GM21360 (cell line): Measurements from ENCODE around the gene SCCPDH.
A peak's percentile ranks its signal among the peaks of the same experiment; 100 is the strongest.

Source experiments
- ATAC-seq: cut with Tn5 transposase; IDR thresholded peaks from one replicate; pipeline ENCODE4 v1.9.1; 2021; ENCODE audit warnings: mild to moderate bottlenecking, moderate library complexity; ENCODE audit not compliant: unreplicated experiment

SCCPDH gene

GRCh38 chr1:246748006-246748405 is 23.8 kb downstream of the SCCPDH start:
- no peak for ATAC-seq

- no peak for ATAC-seq
Measured at GRCh38 chr1:246748867-246749266, 24.7 kb downstream of the SCCPDH start.

GRCh38 chr1:246750752-246751151 is 26.5 kb downstream of the SCCPDH start:
- no peak for ATAC-seq

- peak; percentile 82 for ATAC-seq
Measured at GRCh38 chr1:246753670-246754535, 29.7 kb downstream of the SCCPDH start.

- ATAC-seq, result no peak
Measured at GRCh38 chr1:246755419-246755818, 31.2 kb downstream of the SCCPDH start.

- ATAC-seq, result no peak
Measured at GRCh38 chr1:246760422-246761347, 36.5 kb downstream of the SCCPDH start.

GRCh38 chr1:246761396-246761795 is 37.2 kb downstream of the SCCPDH start:
- no peak for ATAC-seq

GRCh38 chr1:246765521-246765920 is 41.3 kb downstream of the SCCPDH start:
- no peak for ATAC-seq

GRCh38 chr1:246768403-246769020 is 44.3 kb downstream of the SCCPDH start:
- ATAC-seq, result no peak

GRCh38 chr1:246769306-246769705 is 45.1 kb downstream of the SCCPDH start:
- ATAC-seq, result no peak

- ATAC-seq, result no peak
Measured at GRCh38 chr1:246771366-246771765, 47.2 kb downstream of the SCCPDH start.

GRCh38 chr1:246772686-246773085 is 48.5 kb downstream of the SCCPDH start:
- peak; percentile 19 for ATAC-seq

GRCh38 chr1:246773213-246773641 is 49.0 kb downstream of the SCCPDH start:
- ATAC-seq, result peak; percentile 88

GRCh38 chr1:246775531-246776385 is 51.5 kb downstream of the SCCPDH start:
- no peak for ATAC-seq

- ATAC-seq, result no peak
Measured at GRCh38 chr1:246776923-246777322, 52.7 kb downstream of the SCCPDH start.

GRCh38 chr1:246778663-246779062 is 54.5 kb downstream of the SCCPDH start:
- ATAC-seq, result no peak

GRCh38 chr1:246779561-246780175 is 55.5 kb downstream of the SCCPDH start:
- ATAC-seq, result no peak

GRCh38 chr1:246780264-246780663 is 56.1 kb downstream of the SCCPDH start:
- no peak for ATAC-seq

- no peak for ATAC-seq
Measured at GRCh38 chr1:246781212-246781611, 57.0 kb downstream of the SCCPDH start.
